ENCODE data around the gene TULP1.

- TF ChIP-seq, protein P1, sequence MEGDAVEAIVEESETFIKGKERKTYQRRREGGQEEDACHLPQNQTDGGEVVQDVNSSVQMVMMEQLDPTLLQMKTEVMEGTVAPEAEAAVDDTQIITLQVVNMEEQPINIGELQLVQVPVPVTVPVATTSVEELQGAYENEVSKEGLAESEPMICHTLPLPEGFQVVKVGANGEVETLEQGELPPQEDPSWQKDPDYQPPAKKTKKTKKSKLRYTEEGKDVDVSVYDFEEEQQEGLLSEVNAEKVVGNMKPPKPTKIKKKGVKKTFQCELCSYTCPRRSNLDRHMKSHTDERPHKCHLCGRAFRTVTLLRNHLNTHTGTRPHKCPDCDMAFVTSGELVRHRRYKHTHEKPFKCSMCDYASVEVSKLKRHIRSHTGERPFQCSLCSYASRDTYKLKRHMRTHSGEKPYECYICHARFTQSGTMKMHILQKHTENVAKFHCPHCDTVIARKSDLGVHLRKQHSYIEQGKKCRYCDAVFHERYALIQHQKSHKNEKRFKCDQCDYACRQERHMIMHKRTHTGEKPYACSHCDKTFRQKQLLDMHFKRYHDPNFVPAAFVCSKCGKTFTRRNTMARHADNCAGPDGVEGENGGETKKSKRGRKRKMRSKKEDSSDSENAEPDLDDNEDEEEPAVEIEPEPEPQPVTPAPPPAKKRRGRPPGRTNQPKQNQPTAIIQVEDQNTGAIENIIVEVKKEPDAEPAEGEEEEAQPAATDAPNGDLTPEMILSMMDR (conservative IDR thresholded peaks at IDR 0.05; ENCODE audit: low read length) = peak; percentile 71
- no peak for TF ChIP-seq EZH2phosphoT487 (IDR thresholded peaks at IDR 0.05; ENCODE audit: borderline replicate concordance)
Observed at GRCh38 chr6:35449287-35449881, 63.3 kb downstream of the TULP1 start.

Measured in Loucy (cell line).